Transverse colon (tissue), 4 donors: ENCODE results near the gene AGFG1.

Source experiments
- CTCF ChIP-seq, 5 experiments: fragments of 200-600 bp in 3 of 5; fragments of 450-650 bp in 2 of 5; sonication (generic) in 3 of 5; IDR thresholded peaks; 1 replicate in 2 of 5; 2 replicates in 3 of 5; pipeline ENCODE4 v1.5.1; 2016 to 2017; ENCODE audit warnings: antibody characterized with exemption in 5 of 5, inconsistent platforms in 3 of 5, mild to moderate bottlenecking in 2 of 5, moderate library complexity in 1 of 5
- POLR2A ChIP-seq: fragments of 450-650 bp; IDR thresholded peaks from one replicate; pipeline ENCODE4 v1.6.1; 2016; ENCODE audit warnings: antibody characterized with exemption, mild to moderate bottlenecking, moderate library complexity
- POLR2AphosphoS5 ChIP-seq, 3 donors: sonication (generic); formaldehyde crosslinking; IDR thresholded peaks; one replicate each; pipeline ENCODE4 v1.6.1; 2016; ENCODE audit warnings: antibody characterized with exemption in 3 of 3

- TF ChIP-seq CTCF (IDR thresholded peaks at IDR 0.05): no peak
- no peak for TF ChIP-seq POLR2AphosphoS5 (IDR thresholded peaks at IDR 0.05)
- no peak for TF ChIP-seq POLR2A
Measured at GRCh38 chr2:227597998-227598397, 126.0 kb downstream of the AGFG1 start.
